Mesothelial cell of epicardium (in vitro differentiated cells): ENCODE data around the gene IMP3. TPM values are rescaled to one million over a fixed set of nuclear protein-coding genes. Genes with fewer than 3 reads are reported as not detected.
"Not testable (repeated sequence)": the region's sequence is repeated elsewhere in the genome, so short reads cannot be mapped to it uniquely, and the experiment has no call there.

ENCODE experiments used
- DNase-seq, 2 experiments: peaks; one replicate each; pipeline ENCODE4 v3.0.0; 2021; ENCODE audit warnings: low spot score in 2 of 2; ENCODE audit not compliant: unreplicated experiment in 2 of 2
- H3K27ac Mint-ChIP-seq: 2 replicates; pipeline ENCODE4 v1.8.0; 2021; ENCODE audit warnings: mixed read lengths
- H3K27me3 Mint-ChIP-seq: 2 replicates; pipeline ENCODE4 v1.8.0; 2021; ENCODE audit warnings: low read depth, mixed read lengths
- H3K36me3 Mint-ChIP-seq: 2 replicates; pipeline ENCODE4 v1.8.0; 2021; ENCODE audit warnings: mixed read lengths
- H3K4me1 Mint-ChIP-seq: 2 replicates; pipeline ENCODE4 v1.8.0; 2021; ENCODE audit warnings: mixed read lengths
- H3K4me3 Mint-ChIP-seq: 2 replicates; pipeline ENCODE4 v1.8.0; 2021; ENCODE audit warnings: mild to moderate bottlenecking, moderate library complexity, mixed read lengths
- H3K9me3 Mint-ChIP-seq: 2 replicates; pipeline ENCODE4 v1.8.0; 2021; ENCODE audit warnings: mixed read lengths
- CTCF ChIP-seq: fragments of 200-600 bp; sonication (generic); IDR thresholded peaks from one replicate; pipeline ENCODE4 v1.5.0; 2021; ENCODE audit warnings: antibody characterized with exemption; ENCODE audit not compliant: unreplicated experiment
- total RNA-seq: library from RNA; stranded (reverse); gene quantifications from 3 replicates; pipeline ENCODE4 v1.2.1, GENCODE V29; 2021

Gene IMP3
- total RNA-seq, result 38.6 to 43.6 TPM (median 39.0 TPM) in 3 replicates

GRCh38 chr15:75639709-75640482, at the start of gene IMP3:
IMP3 (minus strand) TSS chr15:75640224; CDS start chr15:75640168, 56 bp downstream.
- Mint-ChIP-seq H3K4me1 (peaks cover 16% of the 10 kb centered on the region), H3K4me3 (peak within 1 kb of the TSS; percentile 87), H3K27ac (peak within 1 kb of the TSS; percentile 89), H3K27me3 (peaks cover 3% of the 10 kb centered on the region), H3K9me3 (no peaks in the 10 kb centered on the region), H3K36me3 (no peaks in the 10 kb centered on the region)
- no peak for TF ChIP-seq CTCF
- DNase-seq, result peak; percentile 87 to 90

GRCh38 chr15:75689429-75689828, 49.4 kb upstream of the IMP3 start:
- peaks cover 13% of the 10 kb centered on the region for H3K4me1 Mint-ChIP-seq
- H3K36me3 Mint-ChIP-seq, H3K27ac Mint-ChIP-seq, H3K4me3 Mint-ChIP-seq, DNase-seq, H3K9me3 Mint-ChIP-seq, H3K27me3 Mint-ChIP-seq: not testable (repeated sequence)

GRCh38 chr15:75688831-75689230, 48.8 kb upstream of the IMP3 start:
- H3K27ac Mint-ChIP-seq, result no peak overlapping the region
- no peak for TF ChIP-seq CTCF
- DNase-seq, result no peak
- H3K9me3 Mint-ChIP-seq, result no peaks in the 10 kb centered on the region
- no peaks in the 10 kb centered on the region for H3K36me3 Mint-ChIP-seq
- peaks cover 1% of the 10 kb centered on the region for H3K27me3 Mint-ChIP-seq
- no peak overlapping the region for H3K4me3 Mint-ChIP-seq
- H3K4me1 Mint-ChIP-seq, result peaks cover 8% of the 10 kb centered on the region

GRCh38 chr15:75688278-75688557, 48.2 kb upstream of the IMP3 start:
- Mint-ChIP-seq H3K36me3 (no peaks in the 10 kb centered on the region), H3K4me1 (peaks cover 5% of the 10 kb centered on the region), H3K27ac (no peak overlapping the region), H3K4me3 (no peak overlapping the region), H3K9me3 (no peaks in the 10 kb centered on the region), H3K27me3 (peaks cover 1% of the 10 kb centered on the region)
- no peak for DNase-seq
- no peak for TF ChIP-seq CTCF

GRCh38 chr15:75687486-75688277, 47.7 kb upstream of the IMP3 start:
- Mint-ChIP-seq H3K9me3 (no peaks in the 10 kb centered on the region), H3K4me3 (no peak overlapping the region), H3K27me3 (peaks cover 1% of the 10 kb centered on the region), H3K4me1 (peaks cover 5% of the 10 kb centered on the region), H3K27ac (no peak overlapping the region), H3K36me3 (no peaks in the 10 kb centered on the region)
- TF ChIP-seq CTCF, result no peak
- DNase-seq, result no peak

- peak; percentile 54 to 93 for DNase-seq
- peak; percentile 74 for TF ChIP-seq CTCF
- H3K36me3 Mint-ChIP-seq, H3K4me3 Mint-ChIP-seq, H3K27ac Mint-ChIP-seq, H3K27me3 Mint-ChIP-seq, H3K9me3 Mint-ChIP-seq, H3K4me1 Mint-ChIP-seq: not testable (repeated sequence)
These were observed 46.2 kb upstream of the IMP3 start for GRCh38 chr15:75686212-75686642.
